Measurements from ENCODE around the gene TMEM94.

Gene TMEM94

DNA sequence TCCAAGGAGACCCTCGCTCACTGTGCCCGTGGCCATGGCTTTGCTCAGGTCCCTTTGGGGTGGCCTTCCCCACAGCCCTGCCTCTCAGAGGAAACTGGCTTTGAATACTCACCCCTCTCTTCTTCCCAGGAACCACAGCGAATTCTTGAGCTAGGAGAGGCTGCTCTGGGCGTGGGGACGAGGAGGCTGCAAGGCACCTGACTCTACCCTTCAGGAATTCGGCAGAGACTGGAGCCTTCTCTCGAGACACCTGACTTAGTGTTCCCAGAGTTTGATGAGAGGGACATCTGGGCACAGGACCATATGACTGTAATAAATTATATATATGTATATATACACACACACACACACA is 75.3 kb downstream of the TMEM94 start:
- DNase-seq, result no peak

DNA sequence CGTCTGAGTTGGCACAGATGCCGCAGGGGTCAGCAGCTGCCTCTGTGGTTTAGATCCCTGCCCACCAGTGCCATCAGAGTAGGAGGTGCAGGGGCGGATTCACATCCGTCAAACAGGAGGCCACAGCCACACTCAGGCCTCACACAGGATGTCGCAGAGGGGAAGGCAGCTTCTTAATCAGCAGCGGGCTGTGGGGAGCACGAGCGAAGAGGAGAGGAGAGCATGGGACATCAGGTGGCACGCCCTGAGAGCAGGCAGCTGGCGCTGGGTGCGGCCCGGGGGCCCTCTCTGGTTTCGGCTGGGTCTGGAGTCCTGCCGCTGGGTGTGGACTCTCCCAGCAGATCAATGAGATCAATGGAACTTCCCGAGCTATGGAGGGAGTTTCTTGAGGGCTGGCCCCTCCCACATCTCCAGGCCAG is 78.7 kb downstream of the TMEM94 start:
- DNase-seq, result peak; percentile 68

DNA sequence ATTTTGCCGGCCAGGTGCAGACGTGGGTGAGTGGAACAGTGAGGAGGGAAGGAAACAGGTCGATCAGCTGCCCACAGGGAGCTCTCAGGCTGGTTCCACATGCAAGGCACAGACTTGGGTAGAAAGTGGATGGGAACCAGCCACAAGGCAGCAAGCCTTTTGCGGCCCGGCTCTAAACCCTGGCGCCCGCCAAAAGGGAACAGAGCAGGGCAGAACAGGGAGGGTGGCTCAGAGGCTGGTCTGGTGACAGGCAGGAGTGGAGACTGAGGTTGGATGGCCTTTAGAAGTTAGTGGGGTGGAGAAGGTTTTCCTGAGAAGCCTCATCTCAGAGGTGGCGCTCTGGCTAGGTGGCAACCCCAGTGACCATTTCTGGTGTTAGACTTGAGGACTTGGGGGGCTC is 79.4 kb downstream of the TMEM94 start:
- no peak for DNase-seq

DNA sequence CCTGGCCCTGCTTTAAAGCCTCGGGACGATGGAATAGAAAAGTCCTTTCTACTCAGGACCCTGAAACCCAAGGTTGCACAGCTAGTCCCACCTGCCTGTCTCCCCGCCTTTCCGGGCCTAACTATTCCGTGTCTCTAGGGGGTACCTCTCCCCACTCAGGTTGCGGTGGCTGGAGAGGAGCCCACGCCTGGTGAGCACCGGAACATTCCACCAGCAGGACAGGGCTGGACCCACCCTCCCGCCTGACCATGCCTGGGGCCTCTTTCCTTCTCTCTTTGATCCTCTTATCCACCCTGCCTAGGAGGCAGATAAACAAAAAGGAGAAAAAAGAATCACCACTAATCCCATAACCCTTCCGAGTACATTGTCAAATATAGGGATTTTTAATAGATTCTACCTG is 79.9 kb downstream of the TMEM94 start:
- no peak for DNase-seq

DNA sequence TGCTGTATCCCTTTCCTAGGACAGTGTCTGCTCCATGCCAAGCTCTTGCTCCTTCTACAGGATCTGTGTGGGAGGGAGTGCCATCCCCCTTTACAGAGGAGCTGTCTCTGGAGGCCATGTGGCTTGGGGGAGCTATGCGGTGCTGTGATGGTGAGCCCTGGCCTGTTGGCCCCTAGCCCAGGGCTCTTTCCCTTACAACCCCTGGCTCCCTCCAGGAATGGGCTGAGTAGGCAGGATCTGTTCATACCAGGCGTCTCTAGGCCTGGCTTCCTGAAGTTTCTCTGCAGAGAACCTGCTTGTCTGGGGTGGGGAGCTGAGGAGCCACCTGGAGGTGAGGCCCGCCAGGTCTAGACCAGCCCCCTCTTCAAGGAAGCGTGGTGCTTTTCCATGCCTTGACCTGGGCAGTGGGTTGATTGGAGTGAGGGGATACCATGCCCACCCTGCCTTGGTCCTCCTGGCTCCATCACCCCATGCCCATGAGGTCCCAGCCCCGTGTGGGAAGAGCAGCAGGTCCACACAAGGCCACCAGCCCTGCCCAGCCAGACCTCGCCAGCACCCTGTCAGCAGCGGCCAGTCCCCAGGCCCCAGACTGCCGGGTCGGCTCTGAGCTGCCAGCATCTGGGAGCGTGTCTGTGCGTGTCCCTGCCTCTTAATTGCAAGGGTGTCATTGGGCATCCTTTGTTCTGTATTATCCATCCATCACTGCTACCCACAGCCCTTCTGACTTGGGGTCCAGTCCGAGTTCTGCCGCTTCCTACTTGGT is 83.7 kb downstream of the TMEM94 start:
- no peak for DNase-seq

DNA sequence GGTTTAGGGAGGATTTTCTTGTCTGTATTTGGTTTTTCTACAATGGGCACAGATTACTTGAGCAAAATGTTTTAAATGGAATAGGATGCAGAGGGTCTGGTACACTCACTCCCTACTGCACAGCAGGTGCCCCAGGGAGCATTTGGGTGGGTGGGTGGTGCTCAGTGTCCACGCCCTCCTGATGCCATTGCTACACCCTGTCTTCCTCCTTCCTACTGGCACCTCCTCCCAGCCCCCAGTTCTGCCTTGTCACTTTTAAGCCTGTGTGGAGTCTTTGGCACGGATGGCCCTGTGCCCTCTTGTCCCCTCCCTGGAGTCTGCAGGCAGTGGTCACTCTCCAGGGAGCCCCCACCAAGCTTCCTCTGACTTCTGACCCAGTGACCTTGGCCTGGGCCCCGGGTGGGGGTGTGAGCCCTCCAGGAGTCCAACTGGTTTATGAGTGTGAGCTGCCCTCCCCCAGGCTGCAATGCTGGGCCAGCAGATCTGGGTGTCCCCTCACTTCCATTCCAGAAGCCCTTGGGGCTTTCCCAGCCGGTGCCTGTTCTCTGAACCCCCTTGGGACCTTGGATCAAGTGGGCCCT is 84.6 kb downstream of the TMEM94 start:
- no peak for DNase-seq

DNA sequence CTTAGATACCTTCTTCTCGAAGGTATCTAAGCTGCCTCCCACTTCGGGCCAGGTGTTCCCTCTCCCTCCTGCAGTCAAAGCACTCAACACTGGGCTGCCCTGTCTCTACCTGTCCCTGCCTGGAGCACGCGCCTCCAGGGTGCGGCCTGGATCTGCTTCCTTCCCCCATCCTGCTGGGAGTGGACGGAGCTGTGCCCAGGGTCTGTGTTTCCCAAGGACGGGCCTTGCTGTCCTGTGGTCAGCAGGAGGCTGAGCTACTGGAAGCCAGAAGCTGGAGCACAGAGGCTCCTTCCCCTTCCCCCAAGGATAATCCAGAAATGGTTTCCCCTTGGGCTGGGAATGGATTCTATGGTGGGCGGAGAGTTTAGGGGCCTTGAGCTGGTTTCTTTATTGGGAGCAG is 85.8 kb downstream of the TMEM94 start:
- no peak for DNase-seq

DNA sequence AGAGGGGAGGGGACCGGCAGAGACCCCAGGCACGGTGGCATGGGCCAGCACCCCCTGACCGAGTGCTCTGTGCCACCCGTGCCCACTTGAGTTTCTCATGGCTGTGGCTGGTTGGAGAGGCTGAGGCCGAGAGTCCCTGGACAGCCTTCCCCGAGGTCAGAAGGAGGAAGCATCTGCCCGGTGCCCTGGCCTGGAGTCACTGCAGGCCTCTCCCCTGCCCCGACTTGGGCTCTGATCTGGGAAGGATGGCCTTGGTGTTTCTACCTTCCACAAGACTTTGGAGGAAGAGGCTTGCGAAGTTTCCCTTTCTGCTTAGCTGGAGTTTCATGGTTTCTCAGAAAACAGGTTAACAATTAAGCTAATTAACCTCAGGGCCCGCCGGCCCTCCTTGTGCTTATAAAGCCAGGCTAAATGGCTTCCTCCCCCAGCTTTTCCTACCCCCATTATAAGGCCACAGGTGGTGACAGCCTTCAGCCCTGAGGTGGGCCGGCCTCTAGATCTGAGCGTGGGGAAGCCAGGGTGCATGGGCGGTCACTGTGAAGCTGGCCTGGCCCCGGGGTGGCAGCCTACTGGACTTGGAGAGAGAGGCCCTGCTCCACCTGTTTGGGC is 86.4 kb downstream of the TMEM94 start:
- no peak for DNase-seq

DNA sequence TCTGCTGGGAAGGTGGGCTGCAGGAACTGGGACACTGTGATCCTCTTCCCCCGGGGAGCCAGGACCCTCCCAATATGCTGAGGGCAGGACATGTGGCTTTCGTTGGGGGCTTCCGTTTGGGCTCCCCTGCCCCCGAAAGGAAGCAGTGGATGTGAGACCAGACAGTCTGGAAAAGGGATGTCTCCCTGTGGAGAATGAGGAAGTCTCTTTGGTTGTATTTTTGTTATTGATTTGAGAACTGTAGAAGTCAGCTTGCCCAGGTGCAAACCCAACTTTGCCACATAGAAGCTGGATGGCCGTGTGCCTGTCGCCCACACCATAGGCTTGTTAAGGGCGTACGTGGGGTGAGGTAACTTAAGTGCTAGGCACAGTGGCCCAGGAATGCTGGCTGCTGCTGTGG is 87.8 kb downstream of the TMEM94 start:
- no peak for DNase-seq

DNA sequence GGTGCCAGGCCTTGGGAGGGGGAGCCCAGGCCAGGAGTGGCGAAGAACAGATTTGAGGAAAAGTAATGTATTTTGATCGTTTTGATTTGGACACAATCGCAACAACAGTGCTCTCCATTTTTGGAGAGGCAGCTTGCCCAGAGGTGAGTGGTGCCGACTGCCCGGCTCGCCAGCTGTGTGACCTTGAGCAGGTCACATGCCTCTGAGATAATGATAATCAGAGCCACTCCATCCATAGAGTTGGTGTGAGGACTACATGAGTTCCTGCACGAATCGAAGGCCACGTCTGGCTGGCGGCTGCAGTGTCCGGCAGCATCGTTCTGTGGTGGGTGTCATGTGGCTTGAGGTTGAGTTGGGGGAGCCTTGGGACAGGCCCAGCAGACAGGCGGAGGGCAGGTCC is 89.7 kb downstream of the TMEM94 start:
- no peak for DNase-seq

DNA sequence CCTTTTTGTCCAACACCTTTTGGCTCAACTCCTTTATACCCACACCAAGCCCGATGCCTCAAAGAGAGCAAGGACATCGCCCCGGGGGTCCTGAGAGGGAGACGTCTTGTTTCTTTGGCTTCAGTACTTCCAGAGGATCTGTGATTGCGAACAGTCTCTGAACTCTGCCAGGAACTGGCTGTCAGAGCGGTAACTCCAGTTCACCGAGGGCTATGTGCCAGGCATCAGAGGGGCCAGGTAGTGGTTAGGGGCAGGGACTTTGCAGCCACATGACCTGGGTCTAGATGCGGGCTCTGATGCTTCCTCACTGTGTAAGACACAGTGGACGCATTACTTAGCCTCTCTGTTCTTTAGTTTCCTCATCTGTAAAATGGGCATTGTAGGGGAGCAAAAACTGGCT is 90.7 kb downstream of the TMEM94 start:
- DNase-seq, result no peak

DNA sequence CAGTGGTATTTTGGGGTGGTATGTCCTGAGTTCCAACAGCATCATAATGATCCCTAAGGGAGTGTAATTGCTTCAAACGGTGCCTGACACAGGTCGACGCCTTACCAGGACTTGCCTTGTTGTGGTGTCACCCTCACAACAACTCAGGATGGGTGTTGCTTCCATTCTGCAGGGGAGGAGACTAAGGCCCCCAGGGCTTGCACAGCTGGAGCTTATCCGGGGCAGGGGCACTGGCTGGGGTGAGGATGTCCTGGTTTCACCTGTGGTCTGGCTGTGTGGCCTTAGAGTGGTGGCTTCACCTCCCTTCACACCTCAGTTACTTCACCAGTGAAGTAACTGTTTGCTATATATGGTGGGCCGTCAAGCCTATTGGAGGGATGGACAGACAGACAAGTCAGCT is 92.4 kb downstream of the TMEM94 start:
- no peak for DNase-seq

Measured in CD4-positive, alpha-beta T cell treated with Interleukin-12 subunit alpha and Interleukin-12 subunit beta, for 1 hour (primary cell).